ENCODE data around the gene MLX.
"Not testable (repeated sequence)": the region's sequence is repeated elsewhere in the genome, so short reads cannot be mapped to it uniquely, and the experiment has no call there.

- not testable (repeated sequence) for TF ChIP-seq CTCF (IDR thresholded peaks at IDR 0.05; ENCODE audit: insufficient read depth, low read depth, low read length); EZH2 (IDR thresholded peaks at IDR 0.05; ENCODE audit: insufficient read depth, low read length)
These were observed 43.2 kb downstream of the MLX start for GRCh38 chr17:42609814-42610801.
